Measurements from ENCODE around the gene CD7.

Gene CD7

GRCh38 chr17:82297714-82298537, 19.5 kb downstream of the CD7 start:
- peak; percentile 96 for DNase-seq

DNA sequence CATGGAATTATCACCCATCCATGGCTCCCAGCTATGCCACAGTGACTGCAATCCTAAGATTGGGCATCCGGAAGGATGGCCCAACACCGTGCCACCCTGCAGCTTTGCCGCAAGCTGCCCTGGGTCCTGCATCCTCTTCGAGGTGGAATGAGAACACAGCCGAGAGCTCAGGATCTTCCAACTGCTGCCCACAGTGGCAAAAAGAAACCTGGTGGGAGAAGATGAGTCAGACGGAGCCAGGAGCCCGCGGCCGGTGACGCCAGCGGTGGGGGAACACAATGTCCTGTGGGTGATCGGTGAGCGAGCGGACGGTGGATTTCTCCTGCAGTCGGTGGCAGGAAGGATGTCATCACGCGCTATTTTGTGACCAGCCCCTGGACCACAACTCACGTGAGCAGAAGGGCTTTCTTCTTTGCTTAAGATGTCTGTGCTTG, 20.1 kb downstream of the CD7 start:
- DNase-seq = peak; percentile 87

- no peak for DNase-seq
Observed at GRCh38 chr17:82296511-82297279, 20.7 kb downstream of the CD7 start.

GRCh38 chr17:82295472-82295814, 22.0 kb downstream of the CD7 start:
- DNase-seq = no peak

GRCh38 chr17:82294064-82294773, 23.2 kb downstream of the CD7 start:
- DNase-seq = no peak

DNA sequence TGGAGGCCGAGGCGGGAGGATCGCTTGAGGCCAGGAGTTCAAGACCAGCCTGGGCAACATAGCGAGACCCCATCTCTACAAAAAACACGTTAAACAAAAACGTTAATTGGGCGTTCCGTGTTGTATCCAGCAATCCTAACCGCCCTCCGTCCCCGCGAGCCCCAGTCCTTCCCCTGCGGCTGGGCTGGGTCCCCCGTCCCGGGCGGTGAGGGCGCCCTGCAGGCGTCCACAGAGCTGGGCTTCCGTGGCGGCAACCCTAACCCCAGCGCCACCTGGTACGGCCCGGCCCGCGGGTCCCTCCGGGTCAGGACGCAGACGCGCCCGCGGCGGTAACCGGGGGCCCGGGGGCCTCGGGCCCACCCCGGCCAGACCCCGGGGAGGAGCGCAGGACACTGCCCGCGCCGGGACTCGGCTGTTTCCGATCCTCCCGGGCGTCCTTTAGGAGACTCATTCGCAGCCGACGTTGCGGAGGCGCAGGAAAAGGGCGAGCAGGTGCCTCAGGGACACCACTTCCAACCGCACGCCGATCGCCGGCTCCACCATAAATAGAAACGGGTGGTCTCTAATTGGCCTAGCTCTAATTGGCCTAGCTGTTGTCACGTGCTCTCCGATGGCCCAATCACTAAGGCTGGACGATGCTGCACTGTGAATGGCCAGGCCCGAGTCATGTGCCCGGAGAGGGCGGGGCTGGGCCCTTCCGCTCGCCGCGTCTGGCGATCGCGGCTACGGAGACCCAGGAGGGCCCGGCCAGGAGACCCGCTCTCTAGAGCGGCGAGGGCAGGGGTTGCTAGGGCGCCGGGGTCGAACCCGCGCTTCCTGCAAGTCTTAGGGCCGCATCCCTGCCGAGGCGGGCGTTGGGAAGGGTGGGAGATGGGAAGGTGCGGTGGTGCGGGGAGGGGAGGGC, 24.9 kb downstream of the CD7 start:
- peak; percentile 97 for DNase-seq

- no peak for DNase-seq
Observed at GRCh38 chr17:82291582-82292250, 25.7 kb downstream of the CD7 start.

GRCh38 chr17:82287868-82288801, 29.3 kb downstream of the CD7 start:
- DNase-seq = no peak

- DNase-seq = no peak
Observed at GRCh38 chr17:82287013-82287867, 30.2 kb downstream of the CD7 start.

DNA sequence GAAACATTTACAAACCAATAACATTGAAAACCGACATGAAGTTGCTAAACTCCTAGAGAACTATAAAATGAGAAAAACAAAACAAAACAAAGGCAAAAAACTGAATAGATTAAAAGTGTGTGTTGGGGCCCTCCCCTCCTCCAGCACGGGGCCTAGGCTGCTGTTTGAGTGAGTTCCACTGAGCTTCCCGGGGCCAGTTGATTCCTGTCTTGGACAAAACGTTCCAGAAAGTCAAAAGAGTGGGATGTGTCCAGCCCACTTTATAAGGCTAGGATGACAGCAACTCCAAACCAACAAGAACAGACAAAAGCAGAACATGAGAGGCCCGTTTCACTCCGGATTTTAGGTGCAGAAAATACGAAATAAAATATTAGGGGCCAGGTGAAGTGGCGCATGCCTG, 32.3 kb downstream of the CD7 start:
- no peak for DNase-seq

DNA sequence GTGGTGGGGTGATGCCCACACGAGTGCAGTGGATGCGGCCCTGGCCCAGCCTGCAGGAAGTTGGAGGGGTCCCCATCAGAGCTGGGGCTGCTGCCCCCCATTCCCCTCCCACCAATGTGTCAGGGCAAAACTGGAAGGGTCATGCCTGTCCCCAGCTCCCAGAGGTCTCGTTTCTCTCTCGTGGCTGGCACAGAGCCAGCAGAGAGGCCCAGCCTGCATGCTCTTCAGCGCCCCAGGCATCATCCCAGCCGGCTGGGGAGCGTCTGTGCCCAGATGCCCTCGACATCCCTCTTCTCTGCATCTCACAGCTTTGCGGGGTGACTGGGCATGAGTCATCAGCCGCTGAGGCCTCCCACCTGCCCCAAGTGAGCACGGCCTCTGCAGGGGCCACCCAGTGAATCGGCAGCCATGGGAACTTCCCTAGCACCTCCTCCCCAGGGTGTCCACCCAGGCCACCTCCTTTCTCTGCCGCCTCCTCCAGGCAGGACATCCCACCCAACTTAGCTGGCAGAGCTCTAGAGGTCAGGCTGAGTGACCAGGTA, 34.1 kb downstream of the CD7 start:
- DNase-seq = no peak

DNA sequence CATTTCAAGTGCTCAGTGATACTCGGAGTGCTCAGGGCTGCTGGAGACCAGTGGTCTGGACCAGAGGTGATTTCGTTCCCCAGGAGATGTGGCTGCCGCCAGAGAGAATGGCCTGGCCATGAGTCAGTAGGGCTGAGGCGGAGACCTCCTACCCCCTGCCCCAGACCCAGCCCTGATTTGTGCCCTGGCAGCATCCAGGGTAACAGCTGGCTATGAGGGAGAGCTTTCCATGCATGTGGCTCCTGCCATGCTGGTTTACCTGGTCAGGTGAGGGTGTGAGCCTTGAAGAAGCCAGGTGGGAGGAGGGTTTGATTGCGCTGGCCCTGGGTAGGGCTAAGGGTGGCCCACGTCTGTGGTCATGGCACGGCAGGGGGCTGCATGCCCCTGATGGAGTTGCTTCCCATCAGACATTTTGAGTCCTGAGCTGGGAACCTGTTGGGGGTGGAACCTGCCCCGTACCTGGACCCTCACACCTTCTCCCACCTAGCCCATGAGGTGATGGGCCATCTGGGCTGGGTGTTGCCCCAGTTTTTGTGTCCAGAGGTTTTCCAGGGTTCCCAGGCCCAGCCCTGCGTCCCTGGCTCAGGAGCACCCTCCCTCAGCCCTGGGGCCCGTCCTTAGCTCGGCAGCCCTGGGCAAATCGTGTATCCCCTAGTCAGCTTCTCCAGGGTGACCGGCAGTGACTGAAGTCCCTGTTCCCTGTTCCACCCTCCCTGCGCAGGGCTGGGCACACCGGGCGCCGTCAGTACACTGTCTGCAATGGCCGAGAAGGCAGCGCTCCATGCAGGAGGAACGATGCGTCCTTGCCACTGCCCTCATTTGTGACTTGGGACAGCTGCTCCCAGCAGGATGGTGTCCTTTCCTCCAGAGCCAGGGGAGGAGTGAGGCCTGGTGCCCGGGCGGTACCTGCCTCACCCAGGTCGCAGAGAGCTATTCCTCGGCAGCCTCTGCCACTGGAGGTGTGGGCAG, 34.9 kb downstream of the CD7 start:
- no peak for DNase-seq

DNA sequence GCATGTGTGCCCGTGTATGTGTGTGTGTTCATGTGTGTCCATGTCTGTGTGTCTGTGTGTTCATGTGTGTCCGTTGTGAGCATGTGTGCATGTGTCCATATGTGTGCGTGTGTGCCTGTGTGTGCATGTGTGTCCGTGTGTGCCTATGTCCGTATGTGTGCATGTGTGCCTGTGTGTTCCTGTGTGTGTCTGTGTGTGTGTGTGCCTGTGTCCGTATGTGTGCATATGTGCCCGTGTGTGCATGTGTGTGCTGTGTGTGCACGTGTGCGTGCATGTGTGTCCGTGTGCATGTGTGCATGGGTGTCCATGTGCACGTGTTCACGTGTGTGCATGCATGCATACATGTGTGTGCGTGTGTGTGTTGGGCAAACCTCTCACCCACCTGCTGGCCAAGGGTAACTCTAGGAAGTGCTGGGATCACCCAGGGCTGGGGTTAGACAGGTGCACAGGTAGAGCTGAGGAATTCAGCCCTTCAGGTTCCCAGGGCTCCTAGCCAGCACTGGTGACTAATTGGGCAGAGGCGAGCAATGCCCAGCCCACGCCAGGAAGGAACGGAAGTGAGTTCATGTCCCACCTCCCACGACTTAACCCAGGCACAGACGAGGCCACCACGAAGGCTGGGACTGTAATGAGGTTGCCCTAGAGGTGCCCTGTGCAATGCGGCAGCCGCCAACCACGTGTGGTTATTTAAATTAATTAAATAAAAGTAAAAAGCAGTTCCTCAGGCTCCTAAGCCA, 35.7 kb downstream of the CD7 start:
- DNase-seq = no peak

DNA sequence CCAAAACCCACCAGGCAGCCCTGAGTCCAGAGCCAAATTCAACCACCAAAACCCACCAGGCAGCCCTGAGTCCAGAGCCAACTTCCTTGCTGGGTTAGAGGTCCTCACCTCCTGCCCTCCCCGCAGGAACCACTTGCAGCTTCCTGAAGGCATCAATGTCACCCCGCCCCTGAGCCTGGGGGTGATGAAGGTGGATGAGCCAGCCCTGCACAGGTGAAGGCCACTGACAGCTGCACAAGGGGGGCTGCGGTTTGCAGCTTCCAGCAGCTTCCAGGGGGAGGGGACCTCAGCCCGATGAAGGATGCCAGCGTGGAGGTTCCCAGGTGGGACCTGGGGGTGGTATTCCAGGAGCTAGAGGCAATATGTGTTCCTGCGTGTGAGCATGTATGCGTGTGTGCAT, 36.3 kb downstream of the CD7 start:
- no peak for DNase-seq

GRCh38 chr17:82280537-82280936, 36.9 kb downstream of the CD7 start:
- no peak for DNase-seq

DNA sequence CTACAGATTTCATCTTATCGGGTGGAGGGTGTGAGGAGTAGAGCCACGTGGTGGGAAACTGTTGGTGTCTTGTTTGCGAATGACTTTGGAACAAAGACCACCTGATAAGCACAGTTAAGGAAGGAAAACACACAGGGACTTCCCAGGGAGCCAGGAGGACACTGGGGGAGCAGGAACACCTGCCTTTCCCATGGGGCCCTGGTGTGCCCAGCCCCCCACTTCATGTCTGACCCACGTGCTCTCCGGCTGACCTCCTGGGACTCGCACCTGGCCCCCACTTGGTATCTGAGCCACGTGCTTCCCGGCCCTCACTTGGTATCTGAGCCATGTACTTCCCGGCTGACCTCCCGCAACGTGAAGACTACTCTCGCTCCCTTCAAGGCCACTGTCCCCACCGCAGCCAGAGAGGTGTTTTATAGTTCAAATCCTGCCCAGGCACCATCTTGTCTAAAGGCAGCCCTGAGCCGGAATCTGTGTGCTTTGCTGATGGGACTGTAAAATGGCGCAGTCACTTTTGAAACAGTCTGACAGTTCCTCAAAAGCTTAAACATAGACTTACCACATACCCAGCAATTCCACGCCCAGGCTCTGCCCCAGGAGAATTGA, 38.5 kb downstream of the CD7 start:
- no peak for DNase-seq

GRCh38 chr17:82278308-82278707, 39.1 kb downstream of the CD7 start:
- DNase-seq = no peak
